IPS DF 6.9 (cell line): ENCODE results near the gene SAP25.
"Not testable (repeated sequence)": the region's sequence is repeated elsewhere in the genome, so short reads cannot be mapped to it uniquely, and the experiment has no call there.

Experiments used
- DNase-seq: peaks from one replicate; pipeline ENCODE4 v3.0.0-alpha.2; 2013; ENCODE audit warnings: low read depth, low spot score
- H3K27ac ChIP-seq: one replicate; pipeline ENCODE4 v1.5.1; 2013; ENCODE audit warnings: low read length, control low read depth
- H3K27me3 ChIP-seq: 2 replicates; pipeline ENCODE4 v1.6.1; 2013; ENCODE audit warnings: mild to moderate bottlenecking, low read length; ENCODE audit not compliant: control insufficient read depth, insufficient read depth
- H3K36me3 ChIP-seq: 2 replicates; pipeline ENCODE4 v1.6.1; 2013; ENCODE audit warnings: low read length; ENCODE audit not compliant: control insufficient read depth, insufficient read depth
- H3K4me1 ChIP-seq: 2 replicates; pipeline ENCODE4 v1.6.1; 2013; ENCODE audit warnings: low read length; ENCODE audit not compliant: control insufficient read depth, insufficient read depth
- H3K4me3 ChIP-seq: 2 replicates; pipeline ENCODE4 v1.5.1; 2013; ENCODE audit warnings: mild to moderate bottlenecking, low read length
- H3K9me3 ChIP-seq: 2 replicates; pipeline ENCODE4 v1.6.1; 2013; ENCODE audit warnings: low read length, inconsistent platforms; ENCODE audit not compliant: control insufficient read depth, insufficient read depth
- WGBS: extraction: QIAGEN DNeasy Blood & Tissue Kit; methylation state at CpG from one replicate; pipeline ENCODE4 v1.1.7; 2013; ENCODE audit warnings: mixed read lengths, missing lambda C conversion rate; ENCODE audit not compliant: insufficient read length, insufficient coverage; 5-methylcytosine and 5-hydroxymethylcytosine counted together

Gene SAP25

DNA sequence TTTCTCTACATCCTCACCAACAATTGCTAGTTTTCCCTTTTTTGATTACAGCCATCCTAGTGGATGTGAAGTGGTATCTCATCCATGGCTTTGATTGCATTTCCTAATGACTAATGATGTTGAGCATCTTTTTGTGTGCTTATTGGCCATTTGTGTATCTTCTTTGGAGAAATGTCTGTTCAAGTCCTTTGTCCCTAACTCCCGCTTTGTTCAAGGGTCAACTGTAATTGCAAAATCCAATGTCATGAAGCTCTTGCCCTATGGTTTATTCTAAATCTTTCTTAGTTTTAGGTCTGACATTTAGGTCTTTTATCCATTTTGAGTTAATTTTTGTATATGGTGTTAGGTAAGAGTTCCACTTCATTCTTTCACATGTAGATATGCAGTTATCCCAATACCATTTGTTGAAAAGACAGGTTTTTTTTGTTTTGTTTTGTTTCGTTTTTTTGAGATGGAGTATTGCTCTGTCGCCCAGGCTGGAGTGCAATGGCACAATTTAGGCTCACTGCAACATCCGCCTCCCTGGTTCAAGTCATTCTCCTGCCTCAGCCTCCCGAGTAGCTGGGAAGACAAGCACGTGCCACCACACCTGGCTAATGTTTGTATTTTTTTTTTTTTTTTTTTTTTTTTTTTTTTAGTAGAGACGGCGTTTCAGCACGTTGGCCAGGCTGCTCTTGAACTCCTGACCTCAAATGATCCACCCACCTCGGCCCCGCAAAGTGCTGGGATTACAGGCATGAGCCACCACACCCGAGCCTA lies 45.4 kb downstream of the SAP25 start:
- H3K27ac ChIP-seq, H3K4me1 ChIP-seq, H3K36me3 ChIP-seq, H3K4me3 ChIP-seq, H3K9me3 ChIP-seq, H3K27me3 ChIP-seq, DNase-seq: not testable (repeated sequence)
- no CpG with 5 or more reads among the region's 12 CpGs for WGBS

DNA sequence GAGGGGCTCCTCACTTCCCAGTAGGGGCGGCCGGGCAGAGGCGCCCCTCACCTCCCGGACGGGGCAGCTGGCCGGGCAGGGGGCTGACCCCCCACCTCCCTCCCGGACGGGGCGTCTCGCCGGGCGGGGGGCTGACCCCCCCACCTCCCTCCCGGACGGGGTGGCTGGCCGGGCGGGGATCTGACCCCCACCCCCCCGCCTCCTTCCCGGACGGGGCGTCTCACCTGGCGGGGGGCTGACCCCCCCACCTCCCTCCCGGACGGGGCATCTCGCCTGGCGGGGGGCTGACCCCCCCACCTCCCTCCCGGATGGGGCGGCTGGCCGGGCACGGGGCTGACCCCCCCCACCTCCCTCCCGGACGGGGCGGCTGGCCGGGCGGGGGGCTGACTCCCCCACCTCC lies 50.5 kb downstream of the SAP25 start:
- H3K9me3 ChIP-seq, H3K27ac ChIP-seq, H3K4me1 ChIP-seq, H3K27me3 ChIP-seq, H3K4me3 ChIP-seq, DNase-seq, H3K36me3 ChIP-seq: not testable (repeated sequence)
- WGBS, result no CpG with 5 or more reads among the region's 34 CpGs
